ENCODE measurements around the gene SPTLC1.

GRCh38 chr9:92141144-92142129 lies 26.2 kb upstream of the SPTLC1 start:
- no peak for TF ChIP-seq CTCF (conservative IDR thresholded peaks at IDR 0.05; ENCODE audit: low read depth, low read length)
- TF ChIP-seq EZH2 (IDR thresholded peaks at IDR 0.05; ENCODE audit: borderline replicate concordance, low read depth, low read length, poor library complexity, severe bottlenecking), result no peak
